Jurkat, Clone E6-1 (cell line): ENCODE measurements around the gene GATD1.

Experiments used
- DNase-seq: peaks from one replicate; pipeline ENCODE4 v3.0.0-alpha.2; 2011; ENCODE audit warnings: low read depth, low spot score
- H3K4me3 ChIP-seq: 2 replicates; pipeline ENCODE4 v1.5.1; 2011; ENCODE audit warnings: mild to moderate bottlenecking, low read length, control low read depth, moderate library complexity

GATD1 gene

GRCh38 chr11:767238-767637, 10.0 kb downstream of the GATD1 start:
- DNase-seq: no peak
- H3K4me3 ChIP-seq: no peak overlapping the region

GRCh38 chr11:766936-767210, 10.4 kb downstream of the GATD1 start:
- H3K4me3 ChIP-seq: no peak overlapping the region
- DNase-seq: no peak

- H3K4me3 ChIP-seq: no peak overlapping the region
- DNase-seq: no peak
Observed at GRCh38 chr11:766106-766935, 11.0 kb downstream of the GATD1 start.

GRCh38 chr11:765802-766091, 11.5 kb downstream of the GATD1 start:
- DNase-seq: no peak
- no peak overlapping the region for H3K4me3 ChIP-seq

DNA sequence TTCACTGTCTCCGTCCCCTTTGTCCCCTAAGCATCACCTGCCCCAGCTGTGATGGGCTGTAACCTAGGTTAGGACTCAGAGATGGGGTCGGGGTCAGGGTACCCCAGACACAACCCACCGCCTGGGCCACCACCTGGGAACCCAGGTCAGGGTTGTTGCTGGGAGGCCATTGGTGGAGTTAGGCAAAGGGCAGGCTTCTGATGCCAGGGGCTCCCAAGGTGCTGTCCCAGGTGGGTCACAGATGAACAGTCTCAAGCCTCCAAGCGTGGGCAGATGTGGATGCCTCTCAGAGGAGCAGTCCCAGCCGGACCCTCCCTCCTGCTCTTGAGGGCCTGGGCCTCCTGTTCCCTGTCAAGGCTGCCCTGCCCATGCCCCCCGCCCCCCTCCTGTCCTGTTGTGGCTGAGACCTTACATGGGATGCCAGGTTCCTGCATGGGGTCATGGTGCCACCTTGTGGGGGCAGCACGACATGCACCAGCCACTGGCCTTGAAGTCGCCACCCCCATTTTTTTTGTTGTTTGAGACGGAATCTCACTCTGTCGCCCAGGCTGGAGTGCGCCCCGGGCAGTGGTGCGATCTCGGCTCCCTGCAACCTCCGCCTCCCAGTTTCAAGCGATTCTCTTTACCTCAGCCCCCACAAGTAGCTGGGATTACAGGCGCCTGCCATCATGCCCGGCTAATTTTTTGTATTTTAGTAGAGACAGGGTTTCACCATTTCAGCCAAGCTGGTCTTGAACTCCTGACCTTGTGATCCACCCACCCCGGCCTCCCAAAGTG, 12.1 kb downstream of the GATD1 start:
- peak; percentile 50 for DNase-seq

GRCh38 chr11:764322-765024, 12.8 kb downstream of the GATD1 start:
- no peak overlapping the region for H3K4me3 ChIP-seq
- no peak for DNase-seq

More for the DNA sequence above, 12.1 kb downstream of the GATD1 start:
- no peak overlapping the region for H3K4me3 ChIP-seq

- DNase-seq: no peak
- no peak overlapping the region for H3K4me3 ChIP-seq
Observed at GRCh38 chr11:763549-764321, 13.6 kb downstream of the GATD1 start.

DNA sequence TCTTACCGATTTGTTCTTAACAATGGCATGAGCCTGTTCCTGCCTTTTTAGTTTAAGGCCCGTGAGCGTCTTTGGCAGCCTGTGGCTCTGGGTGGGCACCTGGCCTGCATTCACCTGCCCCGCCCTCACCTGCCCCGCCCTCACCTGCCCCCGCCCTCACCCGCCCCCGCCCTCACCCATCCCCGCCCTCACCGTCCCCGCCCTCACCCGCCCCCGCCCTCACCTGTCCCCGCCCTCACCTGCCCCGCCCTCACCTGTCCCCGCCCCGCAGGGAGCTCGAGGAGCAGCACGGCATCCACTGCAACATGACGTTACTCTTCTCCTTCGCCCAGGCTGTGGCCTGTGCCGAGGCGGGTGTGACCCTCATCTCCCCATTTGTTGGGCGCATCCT, 14.2 kb downstream of the GATD1 start:
- H3K4me3 ChIP-seq: no peak overlapping the region
- DNase-seq: no peak

DNA sequence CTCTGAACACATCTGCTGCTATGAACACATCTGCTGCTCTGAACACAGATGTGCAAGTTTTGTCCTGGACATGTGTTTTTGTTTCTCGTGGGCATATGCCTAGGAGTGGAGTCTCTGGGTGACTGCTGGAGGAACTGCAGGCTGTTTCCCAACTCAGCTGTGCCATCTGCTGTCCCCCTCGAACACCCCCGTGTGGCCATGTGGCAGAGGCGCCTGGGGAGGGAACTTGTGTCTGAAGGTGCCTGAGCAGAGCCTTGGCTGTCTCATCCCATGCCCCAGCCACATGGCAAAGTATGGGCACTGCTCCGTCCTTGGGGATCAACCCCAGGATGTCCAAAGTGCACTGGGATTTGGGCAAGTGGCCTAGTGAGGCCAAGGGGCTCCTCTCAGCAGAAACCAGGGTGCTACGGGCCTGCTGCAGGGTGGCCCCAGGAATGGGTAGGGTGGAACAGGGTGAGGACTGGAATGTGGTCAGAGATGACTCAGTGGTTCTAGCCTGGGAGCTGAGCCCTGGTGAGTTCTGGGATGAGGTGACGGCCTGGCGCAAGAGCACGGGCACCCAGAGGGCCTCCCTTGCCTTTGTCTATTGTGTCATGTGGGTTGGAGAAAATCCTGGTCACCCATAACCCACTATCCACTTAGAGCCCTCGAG, 14.7 kb downstream of the GATD1 start:
- peak; percentile 45 for DNase-seq

GRCh38 chr11:761526-762108, 15.7 kb downstream of the GATD1 start:
- H3K4me3 ChIP-seq: no peak overlapping the region
- DNase-seq: no peak

More for the DNA sequence above, 14.7 kb downstream of the GATD1 start:
- H3K4me3 ChIP-seq: no peak overlapping the region

DNA sequence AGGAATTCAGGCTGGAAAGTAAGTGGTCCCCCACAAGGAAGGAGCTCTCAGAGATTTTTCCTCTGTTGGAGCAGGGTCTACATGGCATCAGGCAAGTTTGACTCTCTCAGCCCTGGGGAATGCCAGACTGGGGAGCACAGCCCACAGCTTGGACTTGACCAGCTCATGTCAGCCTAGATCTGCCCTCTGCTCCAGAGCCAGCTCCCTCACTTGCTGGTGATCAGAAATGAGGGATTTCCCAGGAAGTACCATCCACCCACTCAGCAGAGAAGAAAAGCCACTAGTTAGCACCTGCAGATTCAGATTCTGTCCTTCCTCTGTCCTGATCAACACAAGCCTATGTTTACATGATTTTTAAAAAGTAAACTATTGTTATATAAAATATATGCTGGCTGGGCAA, 17.1 kb downstream of the GATD1 start:
- no peak for DNase-seq
- no peak overlapping the region for H3K4me3 ChIP-seq

DNA sequence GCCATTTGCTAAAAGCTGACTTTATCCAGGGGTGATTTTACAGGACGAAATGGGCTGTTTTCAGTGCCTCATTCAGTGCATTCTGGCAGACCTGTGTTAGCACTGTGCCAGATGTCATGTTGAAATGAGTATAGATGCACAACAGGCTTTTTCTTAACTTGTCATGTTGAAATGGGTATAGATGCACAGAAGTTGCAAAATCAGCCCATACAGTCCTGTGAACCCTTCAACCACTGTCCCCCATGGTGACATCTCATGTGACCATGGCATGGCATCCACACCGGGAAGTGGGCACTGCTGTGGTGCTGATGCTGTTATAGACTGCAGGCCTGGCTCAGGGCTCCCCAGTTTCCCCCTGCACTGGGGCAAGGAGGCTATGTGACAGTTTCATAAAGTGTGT, 27.6 kb downstream of the GATD1 start:
- DNase-seq: no peak

GRCh38 chr11:748007-748359, 29.3 kb downstream of the GATD1 start:
- peak overlapping the region; percentile 86 for H3K4me3 ChIP-seq
- no peak for DNase-seq

More for the DNA sequence above, 27.6 kb downstream of the GATD1 start:
- H3K4me3 ChIP-seq: no peak overlapping the region

- peak; percentile 51 for DNase-seq
- peak within 1 kb of the TSS; percentile 86 for H3K4me3 ChIP-seq
Observed at GRCh38 chr11:747158-748006, 29.9 kb downstream of the GATD1 start, which contains the start of gene TALDO1. Gene TALDO1, plus strand, starts transcription at chr11:747464. Its CDS starts 18 bp downstream, at chr11:747482.

DNA sequence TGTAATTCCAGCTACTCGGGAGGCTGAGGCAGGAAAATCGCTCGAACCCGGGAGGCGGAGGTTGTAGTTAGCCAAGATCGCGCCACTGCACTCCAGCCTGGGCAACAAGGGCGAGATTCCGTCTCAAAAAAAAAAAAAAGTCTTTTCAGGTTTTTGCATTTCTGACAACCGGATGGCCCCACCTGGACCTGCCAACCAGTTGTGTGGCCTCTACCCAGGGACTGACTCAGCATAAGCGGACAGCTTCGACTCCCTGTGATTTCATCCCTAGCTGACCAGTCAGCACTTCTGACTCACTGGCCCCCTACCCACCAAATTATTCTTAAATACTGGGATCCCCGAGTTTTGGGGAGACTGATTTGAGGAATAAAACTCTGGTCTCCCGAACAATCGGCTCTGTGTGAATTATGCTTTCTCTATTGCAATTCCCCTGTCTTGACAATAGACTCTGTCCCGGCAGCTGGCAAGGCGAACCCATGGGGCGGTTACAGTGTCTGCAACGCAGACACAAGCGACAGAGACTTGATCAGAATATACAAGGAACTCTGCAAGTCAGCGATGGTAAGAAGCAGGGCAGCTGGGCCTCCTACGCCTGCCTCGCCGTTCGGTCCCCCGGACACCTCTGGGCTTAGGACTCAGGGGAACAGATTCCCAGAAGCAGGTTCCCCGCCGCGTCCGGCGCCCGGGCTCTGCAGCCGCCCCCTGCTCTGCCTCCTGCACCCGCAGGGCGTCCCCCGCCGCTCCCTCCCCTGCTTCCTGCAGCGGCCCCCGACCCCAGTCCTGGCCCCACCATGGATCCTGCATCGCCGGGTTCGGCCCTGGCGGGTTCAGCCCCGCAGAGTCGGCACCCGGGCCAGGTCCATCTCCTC, 30.8 kb downstream of the GATD1 start:
- DNase-seq: peak; percentile 40
- H3K4me3 ChIP-seq: peak overlapping the region; percentile 86

DNA sequence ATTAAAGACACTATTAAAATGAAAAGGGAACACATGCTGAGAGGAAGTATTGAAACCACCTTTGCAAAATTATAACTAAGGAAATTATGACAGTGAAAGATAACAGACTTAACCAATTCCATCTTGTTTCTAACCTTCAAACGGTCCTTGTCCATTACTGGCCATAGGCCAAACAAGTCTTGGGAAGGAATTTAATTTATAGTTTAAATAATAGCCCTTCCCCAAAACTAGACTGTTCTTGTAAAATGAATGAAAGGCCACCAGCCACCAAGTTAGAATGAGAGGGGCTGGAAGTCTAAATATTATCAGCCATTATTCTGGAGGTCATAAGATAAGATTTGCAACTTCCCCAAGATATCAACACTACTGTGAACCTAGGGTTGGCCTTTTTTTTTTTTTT, 31.9 kb downstream of the GATD1 start:
- DNase-seq: no peak
- no peak overlapping the region for H3K4me3 ChIP-seq
